Left hindlimb (tissue), 1 donor: ENCODE results near the gene NDUFS7.

Source experiments
- DNase-seq: peaks from one replicate; pipeline ENCODE4 v3.0.0-alpha.2; 2018

NDUFS7 gene

GRCh38 chr19:1365319-1366269 is 18.1 kb upstream of the NDUFS7 start:
- DNase-seq, result no peak

- no peak for DNase-seq
Measured at GRCh38 chr19:1366296-1366695, 17.4 kb upstream of the NDUFS7 start.

- DNase-seq, result no peak
Measured at GRCh38 chr19:1366899-1367870, 16.5 kb upstream of the NDUFS7 start.

GRCh38 chr19:1369214-1369805 is 14.4 kb upstream of the NDUFS7 start:
- no peak for DNase-seq

- no peak for DNase-seq
Measured at GRCh38 chr19:1370579-1371361, 12.9 kb upstream of the NDUFS7 start.

GRCh38 chr19:1373042-1373533 is 10.6 kb upstream of the NDUFS7 start:
- DNase-seq, result no peak

- no peak for DNase-seq
Measured at GRCh38 chr19:1373534-1374249, 10.0 kb upstream of the NDUFS7 start.

GRCh38 chr19:1374250-1374577 is 9.5 kb upstream of the NDUFS7 start:
- no peak for DNase-seq

GRCh38 chr19:1376415-1376805 is 7.3 kb upstream of the NDUFS7 start:
- DNase-seq, result no peak

- DNase-seq, result no peak
Measured at GRCh38 chr19:1377176-1377964, 6.3 kb upstream of the NDUFS7 start.

- DNase-seq, result no peak
Measured at GRCh38 chr19:1377965-1378785, 5.5 kb upstream of the NDUFS7 start.

GRCh38 chr19:1379126-1379905 is 4.4 kb upstream of the NDUFS7 start:
- no peak for DNase-seq

- no peak for DNase-seq
Measured at GRCh38 chr19:1379961-1380489, 3.7 kb upstream of the NDUFS7 start.

GRCh38 chr19:1382250-1382649 is 1.5 kb upstream of the NDUFS7 start:
- no peak for DNase-seq

- DNase-seq, result no peak
Measured at GRCh38 chr19:1383017-1383311, 743 bp upstream of the NDUFS7 start.

GRCh38 chr19:1384085-1384462 is 367 bp downstream of the NDUFS7 start:
- DNase-seq, result no peak

GRCh38 chr19:1384478-1385110 is 887 bp downstream of the NDUFS7 start:
- no peak for DNase-seq

GRCh38 chr19:1385816-1386215 is 2.1 kb downstream of the NDUFS7 start:
- no peak for DNase-seq
